Measurements from ENCODE around the gene GUCD1.

The GUCD1 gene

DNA sequence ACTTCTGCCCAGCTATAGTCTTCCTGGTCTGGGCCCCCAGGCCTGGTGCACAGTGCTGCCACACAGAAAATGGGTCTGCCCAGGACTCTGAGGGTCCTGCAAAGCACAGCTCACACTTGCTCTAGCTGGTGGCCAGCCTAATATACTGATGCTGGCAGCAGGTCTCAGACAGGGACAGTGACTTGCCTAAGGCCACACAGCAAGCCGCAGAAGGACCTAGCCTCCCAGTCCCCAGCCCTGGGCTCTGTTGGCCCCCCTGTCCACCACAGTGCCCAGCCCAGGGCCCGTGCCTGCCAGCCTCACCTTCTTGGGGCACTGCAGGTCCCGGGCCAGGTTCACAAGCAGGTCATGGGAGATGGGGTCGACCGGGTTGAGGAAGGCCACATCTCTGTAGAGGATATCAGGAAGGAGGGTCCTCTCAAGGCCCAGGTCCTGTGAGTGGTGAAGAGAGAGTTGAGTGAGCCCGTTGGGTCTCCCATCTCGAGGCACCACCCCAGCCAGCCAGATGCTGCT lies 34.6 kb upstream of the GUCD1 start:
- no peak for DNase-seq

DNA sequence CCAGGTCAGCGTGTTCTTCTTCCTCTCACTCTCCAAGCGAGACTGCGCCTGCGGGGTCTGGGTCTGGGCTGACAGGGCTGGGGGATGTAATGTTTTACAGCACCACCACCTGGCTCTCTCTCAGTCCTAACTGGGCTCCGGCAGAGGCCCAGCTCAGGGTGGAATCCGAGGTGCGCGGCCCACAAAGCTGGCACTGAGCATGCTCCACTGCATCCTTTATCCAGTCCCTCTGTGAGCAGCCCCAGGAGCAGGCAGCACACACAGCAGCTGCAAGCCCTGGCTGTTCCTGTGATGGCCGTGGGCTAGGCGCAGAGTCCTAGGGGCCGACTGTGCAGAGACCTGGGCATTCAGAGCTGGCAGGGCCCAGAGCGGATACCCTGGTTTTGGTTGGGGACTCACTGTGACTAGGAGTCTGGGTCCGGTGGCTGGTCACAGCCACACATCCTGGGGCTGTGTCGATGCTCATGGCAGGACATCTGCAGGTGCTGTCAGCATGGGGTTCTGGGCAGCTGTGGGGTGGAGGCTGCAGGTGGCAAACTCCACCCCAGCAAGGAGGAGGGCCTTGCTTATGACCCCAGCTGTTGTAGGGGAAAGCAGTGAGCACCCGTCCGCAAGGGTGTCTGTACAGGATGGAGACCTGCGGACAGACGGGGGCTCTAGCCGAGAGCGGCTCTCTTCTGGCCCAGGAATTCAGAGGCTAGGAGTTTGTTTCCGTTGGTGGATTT lies 34.0 kb upstream of the GUCD1 start:
- no peak for DNase-seq

DNA sequence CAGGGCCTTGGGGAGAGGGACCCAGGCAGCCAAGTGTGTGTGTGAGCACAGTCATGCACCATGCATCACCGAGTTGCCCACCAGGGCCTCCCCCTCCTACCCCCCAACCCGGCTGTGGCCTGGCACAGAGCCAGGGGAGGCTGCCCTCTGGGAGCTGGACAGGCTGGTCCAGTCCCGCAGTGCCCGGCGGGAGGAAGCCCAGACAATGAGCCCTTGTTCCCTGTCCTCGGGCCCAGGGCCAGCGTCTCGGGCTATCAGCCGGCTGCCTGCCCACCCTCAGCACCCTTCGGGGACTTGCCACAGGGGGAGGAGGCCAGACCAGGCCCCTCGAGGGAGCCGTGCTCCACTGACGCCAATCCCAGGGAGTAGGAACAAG lies 33.4 kb upstream of the GUCD1 start:
- DNase-seq: no peak

DNA sequence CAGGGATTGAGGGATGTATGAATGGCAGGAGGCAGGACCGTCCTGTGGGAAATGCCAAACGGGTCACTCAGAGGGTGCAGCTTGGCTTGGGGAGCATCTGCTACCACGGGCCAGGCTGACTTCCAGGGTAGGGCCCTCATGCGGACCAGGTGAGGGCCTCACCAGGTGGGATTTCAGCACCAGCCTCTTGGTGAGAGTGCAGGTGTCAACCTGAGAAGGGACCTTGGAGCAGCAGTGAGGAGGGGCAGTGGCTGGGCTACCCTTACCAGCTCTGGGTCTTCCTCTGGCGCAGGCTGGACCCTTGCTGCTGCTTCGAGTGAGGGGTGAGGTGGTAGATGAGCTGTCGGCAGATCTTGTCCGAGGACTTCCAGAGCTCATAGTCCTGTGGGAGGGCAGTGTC lies 33.0 kb upstream of the GUCD1 start:
- DNase-seq: no peak

DNA sequence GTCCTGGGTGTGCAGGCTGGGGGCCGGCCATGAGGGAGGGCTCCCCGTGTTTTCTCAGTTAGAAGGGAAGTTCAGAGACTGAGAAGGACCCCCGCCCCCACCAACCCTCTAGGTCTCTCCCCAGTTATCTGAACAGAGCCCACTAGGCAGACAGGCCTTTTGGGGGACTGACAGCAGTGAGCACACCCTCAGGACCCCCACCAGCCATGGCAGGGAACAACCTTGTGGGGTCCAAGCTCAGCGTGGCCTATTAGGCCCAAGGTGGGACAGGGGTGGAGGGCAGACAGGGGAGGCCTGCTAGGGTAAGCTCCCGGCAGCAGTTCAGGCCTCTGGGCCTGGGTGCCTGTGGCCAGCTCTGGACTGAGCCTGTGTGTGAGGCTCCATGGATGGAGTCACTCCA lies 32.3 kb upstream of the GUCD1 start:
- DNase-seq: no peak

DNA sequence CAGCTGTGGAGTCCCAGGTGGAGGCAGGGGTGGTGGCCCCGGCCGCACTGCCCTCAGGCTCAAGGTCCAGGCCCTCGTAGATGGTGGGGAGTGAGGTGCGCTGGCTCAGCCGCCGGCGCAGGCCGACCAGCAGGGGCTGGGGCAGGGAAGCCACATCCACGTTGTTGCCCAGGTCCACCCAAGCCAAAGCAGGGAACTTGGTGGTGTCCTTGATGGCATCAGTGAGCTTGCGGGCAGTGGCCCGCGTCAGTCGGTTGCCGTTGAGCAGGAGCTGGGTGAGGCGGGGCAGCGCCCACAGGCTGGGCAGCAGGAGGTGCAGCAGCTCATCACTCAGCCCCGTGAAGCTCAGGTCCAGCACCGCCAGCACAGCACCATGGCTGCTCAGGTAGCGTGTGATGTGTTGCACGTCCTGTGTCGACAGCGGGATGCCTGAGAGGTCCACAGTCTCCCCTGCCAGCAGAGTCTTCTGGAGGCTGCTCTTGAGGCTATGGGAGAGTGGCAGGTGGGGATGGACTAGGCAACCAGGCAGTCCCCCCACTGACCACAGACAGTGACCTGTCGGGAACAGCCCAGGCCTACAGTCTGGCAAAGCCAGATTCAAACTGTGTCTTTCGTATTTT lies 31.1 kb upstream of the GUCD1 start:
- no peak for DNase-seq

DNA sequence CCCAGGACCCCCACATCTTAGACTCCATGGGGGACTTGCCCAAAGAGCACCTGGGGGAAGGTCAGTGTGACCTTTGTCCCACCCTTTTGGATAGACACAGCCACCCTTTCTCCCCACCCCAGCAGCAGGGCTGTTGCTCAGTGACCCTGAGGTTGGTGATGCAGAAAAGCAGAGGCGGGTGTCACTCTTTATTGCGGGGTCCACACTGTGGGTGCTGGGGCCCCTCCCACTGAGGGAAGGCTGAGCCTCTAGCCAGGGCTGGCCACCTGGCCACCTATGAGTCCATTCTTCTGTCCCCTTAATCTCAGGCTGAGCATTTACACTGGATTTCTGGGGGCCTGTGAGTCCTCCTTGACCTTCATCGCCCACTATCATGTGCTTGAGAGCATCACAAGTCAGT lies 30.5 kb upstream of the GUCD1 start:
- no peak for DNase-seq

DNA sequence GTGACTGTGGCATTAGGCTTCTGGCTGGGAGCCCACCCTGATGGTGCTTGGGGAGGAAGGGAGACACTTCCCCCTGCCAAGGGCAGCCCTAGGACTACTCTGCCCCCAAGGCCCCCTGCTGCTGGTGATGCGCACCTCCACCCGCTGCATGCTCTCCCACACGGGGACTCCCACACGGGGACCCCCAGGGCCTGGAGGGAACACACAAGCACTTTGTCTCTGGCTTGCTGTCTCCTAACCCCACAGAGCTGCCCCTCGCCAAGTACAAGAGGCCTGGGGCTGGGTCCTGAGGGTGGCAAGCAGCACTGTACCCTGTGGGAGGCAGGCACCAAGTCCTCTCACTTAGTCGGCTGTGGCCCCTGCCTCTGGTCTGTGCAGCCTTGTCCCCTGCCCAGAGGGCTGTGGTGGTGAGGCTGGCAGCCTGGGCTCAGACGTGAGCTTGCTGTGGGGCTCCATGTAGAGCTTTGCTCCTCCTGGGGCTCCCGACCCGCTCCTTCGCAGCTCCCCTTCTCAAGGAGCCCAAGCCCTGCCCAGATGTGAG lies 30.0 kb upstream of the GUCD1 start:
- no peak for DNase-seq

DNA sequence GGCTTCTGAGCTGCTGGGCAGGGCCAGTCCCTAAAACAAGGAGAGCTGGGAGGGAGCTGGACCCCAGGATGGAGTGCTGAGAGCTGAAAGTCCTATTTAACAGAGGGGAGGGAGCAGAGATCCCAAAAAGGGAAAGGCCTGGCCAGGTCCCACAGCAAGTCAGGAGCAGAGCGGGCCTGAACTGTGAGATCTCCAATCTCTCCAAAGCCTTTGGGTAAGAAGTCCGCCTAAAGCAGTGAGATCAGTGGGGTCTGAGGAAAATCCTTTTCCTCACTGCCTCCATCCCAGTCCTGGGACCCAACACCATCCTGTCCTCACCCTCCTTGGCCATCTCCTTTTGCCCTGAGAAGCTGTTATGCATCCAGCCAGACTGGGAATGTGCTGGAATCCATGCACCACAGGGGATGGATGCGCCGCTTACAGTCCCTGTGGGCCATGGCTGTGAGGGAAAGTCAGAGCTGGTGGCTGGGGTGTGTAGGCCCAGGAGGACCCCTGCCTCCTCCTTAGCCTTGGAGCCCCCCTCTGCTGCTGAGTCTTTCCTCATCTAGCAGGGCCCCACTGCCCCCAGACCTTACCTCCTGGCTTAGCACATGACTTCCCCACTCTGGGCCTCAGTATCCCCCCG lies 29.3 kb upstream of the GUCD1 start:
- DNase-seq: no peak

DNA sequence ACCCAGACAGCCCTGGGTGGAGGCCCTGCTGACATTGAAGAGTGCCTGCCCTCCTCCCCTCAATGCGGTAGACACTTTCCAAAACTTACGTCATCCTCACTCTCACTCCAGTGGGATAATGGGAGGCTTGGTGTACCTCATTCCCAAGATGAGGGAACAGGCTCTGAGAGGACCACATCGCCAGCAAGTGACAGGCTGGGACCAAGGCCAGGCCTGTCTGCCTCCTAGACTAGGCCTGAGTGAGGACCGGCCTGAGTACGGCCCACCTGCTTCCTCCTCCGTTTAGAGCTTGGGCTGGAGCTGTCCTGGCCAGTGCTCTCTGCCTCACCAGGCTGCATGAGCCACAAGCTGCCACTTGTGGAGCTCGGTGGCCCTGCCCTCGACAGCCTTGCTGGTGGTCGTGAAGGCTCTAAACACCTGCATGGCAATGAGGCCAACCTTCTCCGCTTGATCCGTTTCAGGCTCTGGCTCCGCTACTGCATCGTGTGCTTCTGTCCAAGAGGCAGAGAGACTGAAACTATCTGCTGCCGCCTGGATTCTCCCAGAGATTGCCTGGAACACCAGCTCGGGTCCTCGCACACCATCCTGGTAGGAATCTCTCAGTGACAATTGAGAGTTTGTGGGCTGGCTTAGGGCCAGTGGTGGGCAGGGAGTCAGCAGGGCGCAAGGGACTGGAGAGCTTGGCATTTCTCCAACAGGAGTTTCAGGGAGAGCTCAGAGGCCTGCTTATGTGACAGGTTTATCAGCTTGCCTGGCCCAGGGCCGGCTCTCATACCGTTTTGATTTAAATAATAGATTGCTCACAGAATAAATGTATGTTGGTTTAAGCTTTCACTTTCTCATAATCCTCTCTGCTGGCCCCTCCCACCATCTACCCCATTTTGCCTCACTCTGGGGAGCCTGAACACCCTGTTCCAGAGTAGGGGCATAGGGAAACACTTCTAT lies 28.6 kb upstream of the GUCD1 start:
- DNase-seq: no peak

DNA sequence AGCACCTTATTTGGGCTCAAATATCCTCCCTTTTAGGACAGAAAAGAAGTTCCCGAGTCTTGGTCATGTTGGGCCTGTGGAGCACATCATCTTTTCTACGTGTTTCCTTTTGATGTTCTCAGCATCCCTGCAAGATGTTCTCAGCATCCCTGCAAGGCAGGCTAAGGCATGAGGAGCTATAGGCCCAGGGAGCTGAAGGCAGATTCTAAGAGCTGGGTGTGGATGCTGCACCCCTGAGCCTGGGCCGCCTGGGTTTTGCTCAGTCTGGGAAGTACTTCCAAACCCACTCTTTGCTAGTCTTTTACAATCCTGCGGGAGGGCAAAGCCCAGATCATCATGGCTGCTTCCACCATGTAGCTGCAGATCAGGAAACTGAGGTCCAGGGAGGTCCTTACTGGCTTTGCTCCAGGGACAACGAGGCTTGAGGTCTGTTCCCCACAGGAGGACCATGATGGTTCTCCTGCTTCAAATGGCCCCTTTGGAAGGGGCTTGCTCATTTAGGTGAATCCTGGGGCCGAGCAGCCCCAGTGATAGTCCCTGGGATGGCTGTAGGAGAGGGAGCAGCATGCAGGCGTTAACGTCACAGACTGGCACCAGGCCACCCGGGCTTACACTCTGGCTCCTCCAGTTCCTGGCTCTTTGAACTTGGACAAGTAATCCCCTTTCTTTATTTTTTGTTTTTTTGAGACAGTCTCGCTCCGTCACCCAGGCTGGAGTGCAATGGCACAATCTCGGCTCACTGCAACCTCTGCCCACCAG lies 27.3 kb upstream of the GUCD1 start:
- no peak for DNase-seq

DNA sequence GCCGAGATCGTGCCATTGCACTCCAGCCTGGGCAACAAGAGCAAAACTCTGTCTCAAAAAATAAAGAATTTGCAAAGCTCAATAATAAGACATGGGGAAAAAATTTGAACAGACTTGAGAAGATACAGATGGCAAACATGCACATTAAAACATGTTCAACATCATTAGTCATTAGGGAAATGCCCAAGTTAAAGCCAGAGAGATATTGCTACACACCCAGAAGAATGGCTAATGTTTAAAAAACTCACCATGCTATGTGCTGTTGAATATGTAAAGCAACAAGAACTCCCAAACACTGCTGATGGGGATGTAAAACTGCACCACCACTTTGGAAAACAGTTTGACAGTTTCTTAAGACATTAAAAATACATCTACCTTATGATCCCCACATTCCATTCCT lies 25.3 kb upstream of the GUCD1 start:
- DNase-seq: no peak

DNA sequence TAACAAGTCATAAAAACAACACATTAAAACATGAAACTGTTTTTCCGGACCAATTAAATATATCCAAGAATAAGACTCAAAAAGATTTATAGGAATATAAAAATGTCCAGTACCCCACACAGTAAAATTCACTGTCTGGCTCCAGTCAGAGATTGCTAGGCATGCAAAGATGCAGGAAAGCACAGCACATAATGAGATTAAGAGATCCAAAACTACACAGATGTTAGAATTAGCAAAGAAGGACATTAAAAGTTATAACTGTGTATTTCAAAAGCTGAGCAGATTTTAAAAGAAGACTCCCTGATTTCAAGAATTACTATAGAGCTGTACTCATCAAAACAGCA lies 24.3 kb upstream of the GUCD1 start:
- DNase-seq: no peak

DNA sequence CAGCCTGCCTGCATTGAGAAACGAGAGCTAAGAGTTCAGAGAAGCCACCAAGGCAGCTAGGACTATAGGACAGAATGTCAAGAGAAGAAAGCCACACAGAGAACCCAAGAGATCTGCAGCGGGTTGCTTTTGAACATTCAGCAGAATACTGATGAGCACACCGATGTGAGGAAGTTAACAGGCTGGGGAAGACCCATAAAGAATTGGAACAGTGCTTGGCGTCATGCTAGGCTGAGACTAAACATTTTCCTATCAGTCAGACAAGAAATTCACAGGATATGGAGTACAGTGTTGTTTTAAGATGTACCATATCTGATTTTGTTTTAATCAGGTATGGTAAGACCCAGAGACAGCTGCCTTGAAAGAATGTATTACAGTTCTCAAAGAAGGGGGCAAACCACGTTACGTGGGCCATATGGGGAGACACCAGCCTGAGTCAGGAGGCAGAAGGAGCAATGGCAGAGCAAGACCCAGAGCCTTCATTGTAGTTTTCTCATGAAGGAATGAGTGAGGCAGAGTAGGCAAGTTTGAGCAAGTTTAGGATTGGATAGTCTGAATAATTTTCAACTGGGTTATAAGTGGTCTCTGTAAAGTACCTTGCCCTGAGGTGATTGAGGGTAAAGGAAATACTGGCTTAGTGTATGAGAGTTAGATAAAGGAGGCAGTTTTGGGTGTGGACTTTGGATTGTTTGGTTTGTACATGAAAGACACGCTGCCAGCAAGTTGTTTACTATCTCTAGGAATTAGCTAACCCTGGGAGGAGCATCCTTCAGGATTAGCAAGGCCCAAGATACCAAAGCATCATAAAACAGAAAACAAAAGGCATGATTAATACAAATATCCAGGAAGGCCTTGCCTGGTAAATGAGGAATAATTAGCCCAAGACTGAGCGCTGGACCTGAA lies 23.7 kb upstream of the GUCD1 start:
- no peak for DNase-seq

DNA sequence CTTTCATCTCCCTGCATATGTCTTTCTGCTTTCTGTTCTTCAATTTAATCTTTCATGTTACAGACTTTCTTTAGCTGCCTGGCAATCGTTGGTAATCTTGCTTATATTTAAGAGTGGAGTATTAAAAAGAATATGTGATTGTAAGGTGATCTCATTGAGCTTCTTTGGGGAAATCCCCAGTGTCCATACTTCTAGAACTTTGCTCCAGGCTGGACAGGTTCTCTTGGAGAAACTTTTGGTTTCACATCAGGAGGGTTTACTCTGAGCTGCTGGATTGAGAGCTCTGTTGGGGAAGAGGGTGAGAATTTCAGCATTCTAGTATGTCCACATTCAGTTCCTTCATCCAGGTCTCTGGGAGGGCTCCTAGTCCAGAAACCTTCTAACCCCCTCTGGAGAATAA lies 21.8 kb upstream of the GUCD1 start:
- no peak for DNase-seq

DNA sequence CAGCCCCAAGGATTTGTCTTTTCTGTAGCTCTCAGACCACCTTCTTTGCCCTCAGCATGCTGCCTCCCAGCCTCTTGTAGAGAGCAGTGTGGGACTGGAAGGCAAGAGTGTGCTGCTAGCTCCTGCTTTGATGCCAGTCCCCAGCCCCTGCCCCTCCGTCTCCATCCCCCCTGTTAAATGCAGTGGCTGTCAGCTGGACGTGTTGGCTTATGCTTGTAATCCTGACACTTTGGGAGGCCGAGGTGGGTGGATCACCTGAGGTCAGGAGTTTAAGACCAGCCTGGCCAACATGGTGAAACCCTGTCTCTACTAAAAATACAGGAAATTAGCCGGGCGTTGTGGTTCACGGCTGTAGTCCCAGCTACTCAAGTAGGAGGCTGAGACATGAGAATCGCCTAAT lies 16.3 kb upstream of the GUCD1 start:
- no peak for DNase-seq

DNA sequence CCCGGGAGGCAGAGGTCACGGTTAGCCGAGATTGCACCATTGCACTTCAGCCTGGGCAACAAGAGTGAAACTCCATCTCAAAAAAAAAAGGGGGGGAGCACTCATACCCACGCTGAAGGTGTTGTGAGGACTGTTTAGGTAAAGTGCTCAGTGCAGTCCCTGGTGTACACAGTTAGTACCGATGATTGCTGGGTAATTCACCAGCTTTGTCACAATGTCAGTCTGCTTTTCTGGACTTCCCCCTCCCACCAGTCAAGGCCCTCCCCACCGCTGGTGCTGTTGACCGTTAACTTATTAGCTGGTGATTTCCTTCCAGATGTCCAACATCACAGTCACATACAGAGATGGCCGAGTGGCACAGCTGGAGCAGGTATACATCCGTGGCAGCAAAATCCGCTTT lies 12.7 kb upstream of the GUCD1 start:
- no peak for DNase-seq

DNA sequence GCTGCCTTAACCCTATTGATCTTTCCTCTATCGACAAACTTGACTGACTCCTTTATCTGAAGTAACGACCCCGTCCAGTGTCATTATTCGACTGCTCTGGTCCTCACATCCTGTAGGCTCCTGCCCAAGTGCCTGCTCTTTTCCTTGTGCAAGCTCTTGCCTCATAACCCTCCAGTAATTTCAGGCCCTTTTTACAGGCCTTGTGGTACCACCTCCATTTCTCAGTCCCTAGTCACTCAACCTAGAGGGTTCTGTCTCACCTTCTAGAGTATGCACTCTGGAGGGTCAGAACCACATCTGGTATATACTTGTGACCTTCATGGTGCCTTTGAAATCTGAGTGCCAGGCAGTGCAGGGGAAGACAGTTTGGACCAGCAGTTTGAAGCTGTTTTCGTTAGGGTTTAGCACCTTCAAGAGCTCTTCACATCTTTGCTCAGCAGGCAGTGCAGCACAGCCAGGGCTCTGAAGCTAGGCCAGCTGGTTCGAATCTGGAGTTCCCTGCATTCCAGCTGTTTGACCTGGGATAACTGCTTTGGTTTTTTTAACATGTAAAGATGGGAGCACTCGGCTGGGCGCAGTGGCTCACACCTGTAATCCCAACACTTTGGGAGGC lies 12.1 kb upstream of the GUCD1 start:
- DNase-seq: no peak

DNA sequence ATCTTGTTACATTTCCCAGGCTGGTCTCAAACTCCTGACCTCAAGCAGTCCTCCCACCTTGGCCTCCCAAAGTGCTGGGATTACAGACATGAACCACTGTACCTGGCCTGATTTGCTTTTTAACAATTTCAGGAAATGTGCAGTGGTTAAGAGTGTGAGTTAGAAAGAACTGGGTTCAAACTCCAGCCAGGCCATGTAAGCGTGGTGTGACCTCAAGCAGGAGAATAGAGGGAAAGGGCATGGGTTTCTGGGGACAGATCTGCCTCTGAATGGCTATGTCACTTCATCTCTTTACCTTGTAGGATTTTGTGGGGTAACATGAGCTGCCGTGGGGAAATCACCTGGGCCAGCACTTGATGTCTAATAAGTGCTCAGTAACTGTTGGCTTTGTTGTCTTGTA lies 10.1 kb upstream of the GUCD1 start:
- DNase-seq: no peak

DNA sequence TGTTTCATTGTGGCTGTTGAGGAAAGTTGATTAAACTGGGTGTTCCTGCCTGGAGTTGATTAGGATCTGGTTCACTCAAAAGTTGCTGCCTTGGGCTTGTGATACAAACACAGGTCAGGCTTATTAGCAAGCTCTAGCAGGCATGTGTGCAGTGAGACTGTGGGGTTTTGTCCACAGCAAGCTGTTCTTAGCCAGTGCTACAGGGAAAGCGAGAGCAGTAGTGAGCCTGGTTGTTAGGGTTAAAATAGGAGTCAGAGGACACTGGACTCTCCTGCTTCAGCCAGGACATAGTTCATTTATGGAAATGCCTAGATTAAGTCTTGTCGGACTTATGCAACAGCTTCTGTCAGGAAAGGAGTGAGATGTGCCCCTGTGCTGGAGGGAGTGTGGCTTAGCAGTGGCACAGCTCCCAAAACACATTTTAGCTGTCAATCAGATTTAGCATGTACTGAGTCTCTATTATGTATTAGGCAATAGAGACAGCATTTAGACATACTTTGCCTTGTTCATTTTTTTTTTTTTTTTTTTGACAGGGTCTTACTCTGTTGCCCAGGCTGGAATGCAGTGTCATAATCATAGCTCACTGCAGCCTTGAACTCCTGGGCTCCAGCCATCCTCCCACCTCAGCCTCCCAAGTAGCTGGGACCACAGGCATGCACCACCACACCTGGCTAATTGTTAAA lies 9.6 kb upstream of the GUCD1 start:
- DNase-seq: no peak

All from NCI-H1436 (cell line).